Measurements from ENCODE around the gene DGKB.

DGKB gene

DNA sequence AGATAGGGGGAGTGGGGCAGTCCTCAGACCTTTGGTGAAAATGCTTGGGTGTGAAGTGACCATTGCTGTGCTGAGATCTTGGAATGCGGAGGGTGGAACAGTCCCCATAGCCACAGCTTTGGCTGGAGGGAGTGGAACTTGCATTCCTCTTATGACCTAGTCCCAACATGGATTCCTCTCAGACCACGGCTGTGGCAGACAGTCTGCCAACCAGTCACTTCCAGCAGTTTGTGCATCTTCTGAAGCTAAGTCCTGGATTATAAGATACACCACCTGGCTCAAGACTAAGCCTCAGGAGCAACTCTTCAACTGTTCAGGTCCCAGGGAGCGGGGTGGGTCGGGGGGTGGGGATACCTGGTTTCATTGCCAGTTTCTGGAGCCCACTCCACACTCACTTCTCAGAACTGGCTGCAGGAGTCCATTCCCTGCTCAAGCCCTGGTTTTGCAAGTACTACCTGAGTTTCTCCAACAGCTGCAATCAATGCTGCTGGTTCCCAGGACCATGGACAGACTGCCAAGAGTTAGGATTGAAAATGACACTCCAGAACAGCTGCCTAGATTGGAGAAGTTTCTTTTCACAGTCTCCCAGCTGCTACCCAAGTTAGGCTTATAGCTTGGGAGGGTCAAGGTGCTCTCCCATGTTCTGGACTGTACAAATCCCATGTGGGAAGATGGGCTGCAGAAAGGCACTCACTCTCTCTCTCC is 29.1 kb upstream of the DGKB start:
- Histone ChIP-seq H3K4me3 (ENCODE audit: low read depth, low read length) (no peak overlapping the region), H3K4me1 (no peaks in the 10 kb centered on the region), H3K9me3 (no peaks in the 10 kb centered on the region), H3K27me3 (no peaks in the 10 kb centered on the region), H3K36me3 (no peaks in the 10 kb centered on the region)
- TF ChIP-seq, protein P1, sequence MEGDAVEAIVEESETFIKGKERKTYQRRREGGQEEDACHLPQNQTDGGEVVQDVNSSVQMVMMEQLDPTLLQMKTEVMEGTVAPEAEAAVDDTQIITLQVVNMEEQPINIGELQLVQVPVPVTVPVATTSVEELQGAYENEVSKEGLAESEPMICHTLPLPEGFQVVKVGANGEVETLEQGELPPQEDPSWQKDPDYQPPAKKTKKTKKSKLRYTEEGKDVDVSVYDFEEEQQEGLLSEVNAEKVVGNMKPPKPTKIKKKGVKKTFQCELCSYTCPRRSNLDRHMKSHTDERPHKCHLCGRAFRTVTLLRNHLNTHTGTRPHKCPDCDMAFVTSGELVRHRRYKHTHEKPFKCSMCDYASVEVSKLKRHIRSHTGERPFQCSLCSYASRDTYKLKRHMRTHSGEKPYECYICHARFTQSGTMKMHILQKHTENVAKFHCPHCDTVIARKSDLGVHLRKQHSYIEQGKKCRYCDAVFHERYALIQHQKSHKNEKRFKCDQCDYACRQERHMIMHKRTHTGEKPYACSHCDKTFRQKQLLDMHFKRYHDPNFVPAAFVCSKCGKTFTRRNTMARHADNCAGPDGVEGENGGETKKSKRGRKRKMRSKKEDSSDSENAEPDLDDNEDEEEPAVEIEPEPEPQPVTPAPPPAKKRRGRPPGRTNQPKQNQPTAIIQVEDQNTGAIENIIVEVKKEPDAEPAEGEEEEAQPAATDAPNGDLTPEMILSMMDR (IDR thresholded peaks at IDR 0.05; ENCODE audit: low read depth, low read length), result no peak
- DNase-seq, result no peak

DNA sequence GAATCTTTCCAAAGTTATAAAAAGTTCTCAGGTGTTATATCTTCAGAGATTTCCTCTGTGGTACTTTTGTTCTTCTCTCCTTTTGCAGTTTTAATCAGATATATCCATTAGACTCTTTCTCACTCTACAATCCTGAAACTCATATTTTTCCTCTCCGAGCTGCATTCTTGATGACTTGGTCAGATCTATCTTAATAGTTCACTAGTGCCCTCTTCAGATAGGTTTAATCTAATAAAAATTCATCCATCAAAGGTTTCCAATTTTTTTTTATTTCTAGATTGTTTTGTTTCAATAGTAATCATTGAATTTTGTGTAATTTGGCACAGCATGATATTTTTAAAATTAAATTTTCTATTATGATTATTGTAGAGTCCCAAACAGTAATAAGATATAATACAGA is 21.8 kb upstream of the DGKB start:
- Histone ChIP-seq H3K9me3 (no peaks in the 10 kb centered on the region), H3K27me3 (no peaks in the 10 kb centered on the region), H3K4me1 (no peaks in the 10 kb centered on the region), H3K36me3 (no peaks in the 10 kb centered on the region), H3K4me3 (ENCODE audit: low read depth, low read length) (no peak overlapping the region)
- TF ChIP-seq, protein P1 (IDR thresholded peaks at IDR 0.05; ENCODE audit: low read depth, low read length), result no peak
- no peak for DNase-seq

DNA sequence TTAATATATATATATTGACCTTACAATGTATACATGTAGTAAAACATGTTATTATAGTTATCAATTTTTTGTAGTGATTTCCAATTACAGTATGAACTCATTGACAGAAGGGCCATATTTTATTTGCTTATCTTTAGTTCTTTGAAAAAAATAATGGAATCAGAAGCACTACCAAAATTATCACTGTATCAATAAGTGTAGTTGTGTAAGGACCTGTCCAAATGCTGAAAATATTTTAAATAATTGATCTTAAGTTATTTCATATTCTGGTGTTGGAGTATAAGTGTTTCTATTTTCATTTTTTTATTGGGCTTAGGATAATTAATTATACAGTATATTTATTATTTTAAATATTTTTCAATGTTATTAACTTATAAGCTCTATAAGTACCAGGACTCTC is 8.5 kb upstream of the DGKB start:
- TF ChIP-seq, protein P1 (IDR thresholded peaks at IDR 0.05; ENCODE audit: low read depth, low read length), result no peak
- no peaks in the 10 kb centered on the region for H3K36me3 ChIP-seq
- H3K9me3 ChIP-seq, result no peaks in the 10 kb centered on the region
- no peak for DNase-seq
- peaks cover 11% of the 10 kb centered on the region for H3K4me1 ChIP-seq
- no peak overlapping the region for H3K4me3 ChIP-seq (ENCODE audit: low read depth, low read length)
- H3K27me3 ChIP-seq, result no peaks in the 10 kb centered on the region

GRCh38 chr7:14908697-14909096 is 6.1 kb upstream of the DGKB start:
- TF ChIP-seq, protein P1 (IDR thresholded peaks at IDR 0.05; ENCODE audit: low read depth, low read length), result no peak
- H3K36me3 ChIP-seq, result no peaks in the 10 kb centered on the region
- DNase-seq, result no peak
- no peaks in the 10 kb centered on the region for H3K27me3 ChIP-seq
- no peaks in the 10 kb centered on the region for H3K9me3 ChIP-seq
- H3K4me1 ChIP-seq, result peaks cover 14% of the 10 kb centered on the region
- H3K4me3 ChIP-seq (ENCODE audit: low read depth, low read length), result no peak overlapping the region

DNA sequence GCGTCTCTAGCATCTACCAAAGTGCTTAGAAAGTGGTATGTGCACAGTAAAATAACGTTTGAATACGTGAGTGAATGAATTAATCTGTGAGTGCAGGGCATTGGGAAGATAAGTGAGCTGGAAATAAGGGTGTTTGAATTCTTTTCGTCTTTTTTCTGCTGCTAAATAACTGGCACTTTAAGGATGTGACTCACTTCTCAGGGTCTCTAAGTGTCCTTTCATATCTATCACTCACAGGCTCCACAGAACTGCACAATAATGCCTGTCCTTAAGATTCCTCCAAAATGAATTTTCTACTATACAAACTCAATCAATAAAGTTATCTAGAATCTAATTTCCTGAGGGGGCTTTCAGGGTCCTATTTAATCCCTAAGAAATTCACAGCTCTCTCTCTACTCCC is 3.2 kb upstream of the DGKB start:
- Histone ChIP-seq H3K4me1 (peaks cover 17% of the 10 kb centered on the region), H3K9me3 (no peaks in the 10 kb centered on the region), H3K4me3 (ENCODE audit: low read depth, low read length) (no peak overlapping the region), H3K27me3 (no peaks in the 10 kb centered on the region), H3K36me3 (no peaks in the 10 kb centered on the region)
- DNase-seq, result no peak
- TF ChIP-seq, protein P1 (IDR thresholded peaks at IDR 0.05; ENCODE audit: low read depth, low read length), result no peak

- no peaks in the 10 kb centered on the region for H3K9me3 ChIP-seq
- no peaks in the 10 kb centered on the region for H3K27me3 ChIP-seq
- no peak for DNase-seq
- H3K4me3 ChIP-seq (ENCODE audit: low read depth, low read length), result no peak overlapping the region
- no peaks in the 10 kb centered on the region for H3K36me3 ChIP-seq
- peaks cover 22% of the 10 kb centered on the region for H3K4me1 ChIP-seq
- TF ChIP-seq, protein P1 (IDR thresholded peaks at IDR 0.05; ENCODE audit: low read depth, low read length), result no peak
Observed at GRCh38 chr7:14900051-14900450, 2.5 kb downstream of the DGKB start.
